Uterus (tissue), 2 donors: ENCODE data around the gene YBX3.
"Not testable (repeated sequence)": the region's sequence is repeated elsewhere in the genome, so short reads cannot be mapped to it uniquely, and the experiment has no call there.

ENCODE experiments used
- POLR2A ChIP-seq, 2 donors: fragments of 450-650 bp; IDR thresholded peaks; one replicate each; pipeline ENCODE4 v1.6.1; 2016; ENCODE audit warnings: antibody characterized with exemption in 2 of 2, mild to moderate bottlenecking in 1 of 2, moderate library complexity in 1 of 2
- TF ChIP-seq, protein P1 (sequence below), 4 experiments: fragments of 200-600 bp in 2 of 4; fragments of 450-650 bp in 2 of 4; sonication (generic) in 2 of 4; IDR thresholded peaks; one replicate each; pipeline ENCODE4 v1.5.1; 2016 to 2019; ENCODE audit warnings: antibody characterized with exemption in 4 of 4, mild to moderate bottlenecking in 2 of 4, moderate library complexity in 1 of 4

DNA sequence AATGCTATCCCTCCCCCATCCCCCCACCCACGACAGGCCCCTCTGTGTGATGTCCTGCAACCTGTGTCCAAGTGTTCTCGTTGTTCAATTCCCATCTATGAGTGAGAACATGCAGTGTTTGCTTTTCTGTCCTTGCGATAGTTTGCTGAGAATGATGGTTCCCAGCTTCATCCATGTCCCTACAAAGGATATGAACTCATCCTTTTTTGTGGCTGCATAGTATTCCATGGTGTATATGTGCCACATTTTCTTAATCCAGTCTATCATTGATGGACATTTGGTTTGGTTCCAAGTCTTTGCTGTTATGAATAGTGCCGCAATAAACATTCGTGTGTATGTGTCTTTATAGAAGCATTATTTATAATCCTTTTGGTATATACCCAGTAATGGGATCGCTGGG is 20.3 kb upstream of the YBX3 start:
- TF ChIP-seq, protein P1, sequence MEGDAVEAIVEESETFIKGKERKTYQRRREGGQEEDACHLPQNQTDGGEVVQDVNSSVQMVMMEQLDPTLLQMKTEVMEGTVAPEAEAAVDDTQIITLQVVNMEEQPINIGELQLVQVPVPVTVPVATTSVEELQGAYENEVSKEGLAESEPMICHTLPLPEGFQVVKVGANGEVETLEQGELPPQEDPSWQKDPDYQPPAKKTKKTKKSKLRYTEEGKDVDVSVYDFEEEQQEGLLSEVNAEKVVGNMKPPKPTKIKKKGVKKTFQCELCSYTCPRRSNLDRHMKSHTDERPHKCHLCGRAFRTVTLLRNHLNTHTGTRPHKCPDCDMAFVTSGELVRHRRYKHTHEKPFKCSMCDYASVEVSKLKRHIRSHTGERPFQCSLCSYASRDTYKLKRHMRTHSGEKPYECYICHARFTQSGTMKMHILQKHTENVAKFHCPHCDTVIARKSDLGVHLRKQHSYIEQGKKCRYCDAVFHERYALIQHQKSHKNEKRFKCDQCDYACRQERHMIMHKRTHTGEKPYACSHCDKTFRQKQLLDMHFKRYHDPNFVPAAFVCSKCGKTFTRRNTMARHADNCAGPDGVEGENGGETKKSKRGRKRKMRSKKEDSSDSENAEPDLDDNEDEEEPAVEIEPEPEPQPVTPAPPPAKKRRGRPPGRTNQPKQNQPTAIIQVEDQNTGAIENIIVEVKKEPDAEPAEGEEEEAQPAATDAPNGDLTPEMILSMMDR (IDR thresholded peaks at IDR 0.05): not testable (repeated sequence)
- TF ChIP-seq POLR2A (IDR thresholded peaks at IDR 0.05): not testable (repeated sequence)
